K562 (cell line): ENCODE results near the gene ZFP30. TPM values are rescaled to one million over a fixed set of nuclear protein-coding genes. Genes with fewer than 3 reads are reported as not detected.

ENCODE experiments used
- ATF1 ChIP-seq, 2 experiments: fragments of 450-650 bp in 1 of 2; IDR thresholded peaks; 2 replicates each; pipeline ENCODE4 v1.6.1; 2016; ENCODE audit warnings: missing compliant biosample characterization in 1 of 2, missing genetic modification characterization in 1 of 2
- CBX1 ChIP-seq: sonication (generic); IDR thresholded peaks from 2 replicates; pipeline ENCODE4 v1.6.1; 2016; ENCODE audit warnings: antibody characterized with exemption, low read depth, mild to moderate bottlenecking
- CREM ChIP-seq: IDR thresholded peaks from 2 replicates; pipeline ENCODE4 v1.6.1; 2014; ENCODE audit warnings: antibody characterized with exemption, low read depth
- HDAC1 ChIP-seq, 2 experiments: fragments of 450-650 bp; IDR thresholded peaks; 2 replicates each; pipeline ENCODE4 v1.6.1; 2016 to 2017; ENCODE audit warnings: inconsistent platforms in 1 of 2, mild to moderate bottlenecking in 1 of 2, moderate library complexity in 1 of 2
- HDAC2 ChIP-seq: fragments of 450-650 bp; IDR thresholded peaks from 2 replicates; pipeline ENCODE4 v1.6.1; 2016; ENCODE audit warnings: mild to moderate bottlenecking
- HIVEP1 ChIP-seq: fragments of 250-450 bp; sonication (Bioruptor Pico); IDR thresholded peaks from 2 replicates; pipeline ENCODE4 v1.4.0; 2020; ENCODE audit warnings: mild to moderate bottlenecking
- NBN ChIP-seq: fragments of 450-650 bp; IDR thresholded peaks from 2 replicates; pipeline ENCODE4 v1.6.1; 2016; ENCODE audit warnings: low read depth, mild to moderate bottlenecking
- NR2C1 ChIP-seq, 2 experiments: fragments of 450-650 bp; IDR thresholded peaks; 2 replicates each; pipeline ENCODE4 v1.6.1; 2017; ENCODE audit warnings: mild to moderate bottlenecking in 2 of 2, antibody characterized with exemption in 1 of 2, inconsistent platforms in 1 of 2, missing compliant biosample characterization in 1 of 2, missing genetic modification characterization in 1 of 2
- SMARCA4 ChIP-seq: fragments of 450-650 bp; IDR thresholded peaks from 2 replicates; pipeline ENCODE4 v1.6.1; 2016
- SMARCA5 ChIP-seq: fragments of 450-650 bp; IDR thresholded peaks from 2 replicates; pipeline ENCODE4 v1.6.1; 2016
- ZNF217 ChIP-seq: sonication (generic); formaldehyde crosslinking; IDR thresholded peaks from 2 replicates; pipeline ENCODE4 v1.8.0; 2022; ENCODE audit warnings: mild to moderate bottlenecking, missing genetic modification reagents
- ZNF239 ChIP-seq: fragments of 250-450 bp; sonication (Bioruptor Pico); IDR thresholded peaks from 2 replicates; pipeline ENCODE4 v1.4.0; 2020; ENCODE audit warnings: mild to moderate bottlenecking
- ZNF766 ChIP-seq: fragments of 200-800 bp; sonication (Bioruptor generic); conservative IDR thresholded peaks from 2 replicates; pipeline ENCODE4 v1.6.1; 2016; ENCODE audit warnings: missing genetic modification characterization, missing compliant biosample characterization
- ZNF778 ChIP-seq: fragments of 450-650 bp; formaldehyde crosslinking; IDR thresholded peaks from 2 replicates; pipeline ENCODE4 v1.4.0; 2020; ENCODE audit warnings: mild to moderate bottlenecking, moderate library complexity
- polyA plus RNA-seq, 8 experiments: library from polyadenylated mRNA; depleted of rRNA in 4 of 8; stranded (reverse) in 5 of 8; unstranded in 3 of 8; fragments of >200 nt; fragmentation: Nextera tagmentation in 2 of 8; fragmentation: Illumina TruSeq in 1 of 8; extraction: Ambion mirVana in 2 of 8; extraction: Trizol in 1 of 8; gene quantifications; 2 replicates each; pipeline versions ENCODE4 v1.2.1 to v1.2.3, GENCODE V29; 2011 to 2014; ENCODE audit warnings: inconsistent platforms in 1 of 8, missing spikeins in 1 of 8
- total RNA-seq, 7 experiments: library from RNA; depleted of rRNA in 6 of 7; stranded (reverse); fragments of >200 nt in 6 of 7; fragmentation: Illumina TruSeq in 2 of 7; extraction: Trizol in 2 of 7; gene quantifications; 2 replicates each; pipeline versions ENCODE4 v1.2.1 to v1.2.3, GENCODE V29; 2011 to 2021; ENCODE audit warnings: low replicate concordance in 1 of 7
- TF ChIP-seq, protein P1 (sequence below): sonication (generic); formaldehyde crosslinking; IDR thresholded peaks from 2 replicates; pipeline ENCODE4 v1.8.0; 2022; ENCODE audit warnings: mild to moderate bottlenecking, missing genetic modification reagents
- TF ChIP-seq, protein P2 (sequence below), 2 experiments: fragments of 450-650 bp in 1 of 2; sonication (generic) in 1 of 2; formaldehyde crosslinking; conservative IDR thresholded peaks; 2 replicates each; pipeline versions ENCODE4 v1.4.0 to v1.8.1; 2020 to 2022; ENCODE audit warnings: mild to moderate bottlenecking in 1 of 2, missing genetic modification reagents in 1 of 2
- TF ChIP-seq, protein P3 (sequence below), 2 experiments: fragments of 450-650 bp; conservative IDR thresholded peaks; 2 replicates each; pipeline ENCODE4 v1.6.1; 2017; ENCODE audit warnings: mild to moderate bottlenecking in 2 of 2, moderate library complexity in 2 of 2
- TF ChIP-seq, protein P4 (sequence below): fragments of 450-650 bp; IDR thresholded peaks from 2 replicates; pipeline ENCODE4 v1.6.1; 2016; ENCODE audit warnings: borderline replicate concordance

The ZFP30 gene
- total and polyA plus RNA-seq, 9 of the 15 experiments (the other 6 are each of a cell fraction or from before 2014, with no cell fraction given): 1.1 to 11.3 (median 4.9) TPM

DNA sequence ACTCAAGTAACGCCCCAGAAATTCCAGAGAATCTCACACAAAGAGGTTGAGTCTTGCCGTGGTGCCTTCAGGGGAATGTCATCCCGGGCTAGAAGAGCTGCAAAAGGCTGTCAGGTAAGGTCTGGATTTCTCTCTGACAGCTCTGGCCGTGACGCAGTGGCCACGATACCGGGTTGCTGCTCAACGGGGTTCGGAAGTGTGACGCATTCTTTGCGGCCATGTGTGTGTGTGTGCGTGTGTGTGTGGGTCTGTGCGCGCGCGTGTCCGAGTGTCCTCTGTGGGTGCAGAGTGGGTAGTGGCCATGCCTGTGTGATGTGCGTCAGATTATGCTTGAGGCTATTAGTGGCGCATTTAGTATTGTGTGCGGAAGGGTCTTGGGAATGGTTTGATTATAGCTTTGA is 60.3 kb downstream of the ZFP30 start (continued):
- TF ChIP-seq ZNF778 (CRISPR knock-in tag): no peak
- 0 out of 2 replicates have a peak, but pooled peaks have one; percentile 30 for TF ChIP-seq CREM
- TF ChIP-seq, protein P1, sequence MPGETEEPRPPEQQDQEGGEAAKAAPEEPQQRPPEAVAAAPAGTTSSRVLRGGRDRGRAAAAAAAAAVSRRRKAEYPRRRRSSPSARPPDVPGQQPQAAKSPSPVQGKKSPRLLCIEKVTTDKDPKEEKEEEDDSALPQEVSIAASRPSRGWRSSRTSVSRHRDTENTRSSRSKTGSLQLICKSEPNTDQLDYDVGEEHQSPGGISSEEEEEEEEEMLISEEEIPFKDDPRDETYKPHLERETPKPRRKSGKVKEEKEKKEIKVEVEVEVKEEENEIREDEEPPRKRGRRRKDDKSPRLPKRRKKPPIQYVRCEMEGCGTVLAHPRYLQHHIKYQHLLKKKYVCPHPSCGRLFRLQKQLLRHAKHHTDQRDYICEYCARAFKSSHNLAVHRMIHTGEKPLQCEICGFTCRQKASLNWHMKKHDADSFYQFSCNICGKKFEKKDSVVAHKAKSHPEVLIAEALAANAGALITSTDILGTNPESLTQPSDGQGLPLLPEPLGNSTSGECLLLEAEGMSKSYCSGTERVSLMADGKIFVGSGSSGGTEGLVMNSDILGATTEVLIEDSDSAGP (CRISPR knock-in tag): no peak
- 0 out of 2 replicates have a peak, but pooled peaks have one; percentile 11 for TF ChIP-seq ZNF766 (CRISPR knock-in tag)
- TF ChIP-seq SMARCA5: 0 out of 2 replicates have a peak, but pooled peaks have one; percentile 18
- TF ChIP-seq NR2C1 (IDR thresholded peaks at IDR 0.05): no peak
- no peak for TF ChIP-seq NR2C1 (tag; IDR thresholded peaks at IDR 0.05)
- 0 out of 2 replicates have a peak, but pooled peaks have one; percentile 32 for TF ChIP-seq NBN
- TF ChIP-seq, protein P2, sequence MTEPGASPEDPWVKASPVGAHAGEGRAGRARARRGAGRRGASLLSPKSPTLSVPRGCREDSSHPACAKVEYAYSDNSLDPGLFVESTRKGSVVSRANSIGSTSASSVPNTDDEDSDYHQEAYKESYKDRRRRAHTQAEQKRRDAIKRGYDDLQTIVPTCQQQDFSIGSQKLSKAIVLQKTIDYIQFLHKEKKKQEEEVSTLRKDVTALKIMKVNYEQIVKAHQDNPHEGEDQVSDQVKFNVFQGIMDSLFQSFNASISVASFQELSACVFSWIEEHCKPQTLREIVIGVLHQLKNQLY (CRISPR knock-in tag; conservative IDR thresholded peaks at IDR 0.05): no peak
- TF ChIP-seq ATF1 (CRISPR knock-in tag; IDR thresholded peaks at IDR 0.05): no peak
- peak; percentile 88 for TF ChIP-seq ATF1 (tag; IDR thresholded peaks at IDR 0.05)
- TF ChIP-seq CBX1: 0 out of 2 replicates have a peak, but pooled peaks have one; percentile 1
- 0 out of 2 replicates have a peak, but pooled peaks have one; percentile 28 for TF ChIP-seq SMARCA4
- no peak for TF ChIP-seq ZNF217 (CRISPR knock-in tag)
- TF ChIP-seq, protein P3, sequence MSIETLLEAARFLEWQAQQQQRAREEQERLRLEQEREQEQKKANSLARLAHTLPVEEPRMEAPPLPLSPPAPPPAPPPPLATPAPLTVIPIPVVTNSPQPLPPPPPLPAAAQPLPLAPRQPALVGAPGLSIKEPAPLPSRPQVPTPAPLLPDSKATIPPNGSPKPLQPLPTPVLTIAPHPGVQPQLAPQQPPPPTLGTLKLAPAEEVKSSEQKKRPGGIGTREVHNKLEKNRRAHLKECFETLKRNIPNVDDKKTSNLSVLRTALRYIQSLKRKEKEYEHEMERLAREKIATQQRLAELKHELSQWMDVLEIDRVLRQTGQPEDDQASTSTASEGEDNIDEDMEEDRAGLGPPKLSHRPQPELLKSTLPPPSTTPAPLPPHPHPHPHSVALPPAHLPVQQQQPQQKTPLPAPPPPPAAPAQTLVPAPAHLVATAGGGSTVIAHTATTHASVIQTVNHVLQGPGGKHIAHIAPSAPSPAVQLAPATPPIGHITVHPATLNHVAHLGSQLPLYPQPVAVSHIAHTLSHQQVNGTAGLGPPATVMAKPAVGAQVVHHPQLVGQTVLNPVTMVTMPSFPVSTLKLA (conservative IDR thresholded peaks at IDR 0.05): peak in 1 of 2 experiments; percentile 55; a peak in 2 of 4 replicates
- no peak for TF ChIP-seq HIVEP1 (CRISPR knock-in tag)
- peak; percentile 22; the same call in 1 of the 2 replicates for TF ChIP-seq HDAC2
- no peak for TF ChIP-seq ZNF239 (CRISPR knock-in tag)
- TF ChIP-seq HDAC1 (IDR thresholded peaks at IDR 0.05): peak in 1 of 2 experiments; percentile 79; a peak in 2 of 4 replicates
- TF ChIP-seq, protein P4, sequence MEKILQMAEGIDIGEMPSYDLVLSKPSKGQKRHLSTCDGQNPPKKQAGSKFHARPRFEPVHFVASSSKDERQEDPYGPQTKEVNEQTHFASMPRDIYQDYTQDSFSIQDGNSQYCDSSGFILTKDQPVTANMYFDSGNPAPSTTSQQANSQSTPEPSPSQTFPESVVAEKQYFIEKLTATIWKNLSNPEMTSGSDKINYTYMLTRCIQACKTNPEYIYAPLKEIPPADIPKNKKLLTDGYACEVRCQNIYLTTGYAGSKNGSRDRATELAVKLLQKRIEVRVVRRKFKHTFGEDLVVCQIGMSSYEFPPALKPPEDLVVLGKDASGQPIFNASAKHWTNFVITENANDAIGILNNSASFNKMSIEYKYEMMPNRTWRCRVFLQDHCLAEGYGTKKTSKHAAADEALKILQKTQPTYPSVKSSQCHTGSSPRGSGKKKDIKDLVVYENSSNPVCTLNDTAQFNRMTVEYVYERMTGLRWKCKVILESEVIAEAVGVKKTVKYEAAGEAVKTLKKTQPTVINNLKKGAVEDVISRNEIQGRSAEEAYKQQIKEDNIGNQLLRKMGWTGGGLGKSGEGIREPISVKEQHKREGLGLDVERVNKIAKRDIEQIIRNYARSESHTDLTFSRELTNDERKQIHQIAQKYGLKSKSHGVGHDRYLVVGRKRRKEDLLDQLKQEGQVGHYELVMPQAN: 0 out of 2 replicates have a peak, but pooled peaks have one; percentile 46
